Mammary epithelial cell (primary cell): ENCODE measurements around the gene B3GALT5.

Experiments
- EZH2 ChIP-seq: IDR thresholded peaks from 2 replicates; pipeline ENCODE4 v1.6.1; 2012; ENCODE audit warnings: low read length, inconsistent platforms, borderline replicate concordance
- TF ChIP-seq, protein P1 (sequence below), 2 donors: IDR thresholded peaks in 1 of 2; conservative IDR thresholded peaks in 1 of 2; 2 replicates each; pipeline ENCODE4 v1.5.1; 2011 to 2012; ENCODE audit warnings: inconsistent platforms in 2 of 2, low read length in 2 of 2, mild to moderate bottlenecking in 2 of 2, control low read depth in 1 of 2, low read depth in 1 of 2; ENCODE audit not compliant: insufficient read depth in 1 of 2; ENCODE audit errors: extremely low read depth in 1 of 2

DNA sequence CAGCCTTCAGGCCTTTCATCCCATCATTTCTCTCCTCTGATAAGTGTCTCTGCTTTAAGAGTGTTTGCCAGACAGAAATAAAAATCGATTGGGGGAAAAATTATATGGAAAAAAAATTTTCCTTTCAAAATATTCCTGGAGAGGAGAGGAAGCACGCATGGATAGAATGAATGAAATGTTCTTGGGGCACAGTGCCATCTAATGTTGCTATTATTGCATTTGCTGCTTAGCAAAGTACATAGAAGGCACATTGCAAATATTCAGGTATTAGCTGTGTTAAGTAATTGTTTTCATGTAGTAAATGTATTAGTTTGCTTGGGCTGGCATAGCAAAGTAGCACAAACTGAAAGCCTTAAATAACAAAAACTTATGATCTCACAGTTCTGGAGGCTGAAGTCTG lies 18.1 kb downstream of the B3GALT5 start:
- TF ChIP-seq, protein P1, sequence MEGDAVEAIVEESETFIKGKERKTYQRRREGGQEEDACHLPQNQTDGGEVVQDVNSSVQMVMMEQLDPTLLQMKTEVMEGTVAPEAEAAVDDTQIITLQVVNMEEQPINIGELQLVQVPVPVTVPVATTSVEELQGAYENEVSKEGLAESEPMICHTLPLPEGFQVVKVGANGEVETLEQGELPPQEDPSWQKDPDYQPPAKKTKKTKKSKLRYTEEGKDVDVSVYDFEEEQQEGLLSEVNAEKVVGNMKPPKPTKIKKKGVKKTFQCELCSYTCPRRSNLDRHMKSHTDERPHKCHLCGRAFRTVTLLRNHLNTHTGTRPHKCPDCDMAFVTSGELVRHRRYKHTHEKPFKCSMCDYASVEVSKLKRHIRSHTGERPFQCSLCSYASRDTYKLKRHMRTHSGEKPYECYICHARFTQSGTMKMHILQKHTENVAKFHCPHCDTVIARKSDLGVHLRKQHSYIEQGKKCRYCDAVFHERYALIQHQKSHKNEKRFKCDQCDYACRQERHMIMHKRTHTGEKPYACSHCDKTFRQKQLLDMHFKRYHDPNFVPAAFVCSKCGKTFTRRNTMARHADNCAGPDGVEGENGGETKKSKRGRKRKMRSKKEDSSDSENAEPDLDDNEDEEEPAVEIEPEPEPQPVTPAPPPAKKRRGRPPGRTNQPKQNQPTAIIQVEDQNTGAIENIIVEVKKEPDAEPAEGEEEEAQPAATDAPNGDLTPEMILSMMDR (conservative IDR thresholded peaks at IDR 0.05 in 1 of 2, IDR thresholded peaks at IDR 0.05 in 1 of 2; ENCODE audit: extremely low read depth in 1 of 2, insufficient read depth in 1 of 2, low read depth in 1 of 2, low read length in 2 of 2) = no peak
- TF ChIP-seq EZH2 = no peak
